Psoas muscle (tissue), 8 donors: Measurements from ENCODE around the gene SYS1. TPM values are rescaled to one million over a fixed set of nuclear protein-coding genes. Genes with fewer than 3 reads are reported as not detected.
A peak's percentile ranks its signal among the peaks of the same experiment; 100 is the strongest.

Experiments
- ATAC-seq, 4 donors: fragments of 200-7000 bp; cut with Tn5 transposase; one replicate each; pipeline ENCODE4 v1.9.1; 2020; ENCODE audit warnings: moderate library complexity in 3 of 4, mild to moderate bottlenecking in 2 of 4
- DNase-seq, 2 donors: peaks; one replicate each; pipeline ENCODE4 v3.0.0-alpha.2; 2020
- H3K27ac ChIP-seq: fragments of 200-600 bp; one replicate; pipeline ENCODE4 v1.8.0; 2022
- H3K27me3 ChIP-seq, 3 donors: fragments of 200-600 bp in 1 of 3; one replicate each; pipeline versions ENCODE4 v1.6.1 to v1.8.0; 2013 to 2022; ENCODE audit warnings: low read length in 2 of 3, mild to moderate bottlenecking in 2 of 3, moderate library complexity in 1 of 3; ENCODE audit not compliant: insufficient read depth in 3 of 3
- H3K36me3 ChIP-seq, 2 donors: fragments of 200-600 bp in 1 of 2; one replicate each; pipeline versions ENCODE4 v1.6.1 to v1.8.0; 2013 to 2022; ENCODE audit warnings: low read depth in 1 of 2, mild to moderate bottlenecking in 1 of 2, moderate library complexity in 1 of 2; ENCODE audit not compliant: insufficient read depth in 1 of 2
- H3K4me1 ChIP-seq: fragments of 200-600 bp; one replicate; pipeline ENCODE4 v1.8.0; 2022
- H3K4me3 ChIP-seq: fragments of 200-600 bp; one replicate; pipeline ENCODE4 v1.8.0; 2022; ENCODE audit warnings: mild to moderate bottlenecking
- H3K9me3 ChIP-seq: fragments of 200-600 bp; one replicate; pipeline ENCODE4 v1.8.0; 2022
- WGBS, 3 donors: extraction: QIAGEN DNeasy Blood & Tissue Kit; methylation state at CpG; one replicate each; pipeline versions ENCODE4 v1.1.6 to v1.1.7; 2013; 5-methylcytosine and 5-hydroxymethylcytosine counted together
- intact Hi-C, 2 donors: fragments of 100-400 bp; cut with DNase I; formaldehyde crosslinking; loops; one replicate each; pipeline versions ENCODE4 v1.11.0 to v1.14.2; 2022
- polyA plus RNA-seq, 3 donors: library from polyadenylated mRNA; stranded (reverse); fragments of 200-250 nt; gene quantifications; one replicate each; pipeline ENCODE4 v1.2.3, GENCODE V29; 2013
- total RNA-seq, 4 donors: library from RNA; stranded (reverse); fragmentation: NEBNext Ultra II Directional in 2 of 4; extraction: Animal tissue kit (Norgen Biotek cat#: 25700) in 2 of 4; gene quantifications; one replicate each; pipeline versions ENCODE4 v1.2.1 to v1.2.4, GENCODE V29; 2021 to 2023
- TF ChIP-seq, protein P1 (sequence below): fragments of 200-600 bp; IDR thresholded peaks from one replicate; pipeline ENCODE4 v1.8.0; 2022; ENCODE audit warnings: antibody characterized with exemption
- donor health status: healthy with polysubstance abuse.
- donor health status: DM: no; HTN: no; CAD: no; lungs with moderate emphysema.
- donor health status: Bipolar disorder and iron deficiency.
- donor health status: healthy.
- donor health status: DM: yes; HTN: yes; CAD: no.
- donor health status: DM: no; HTN: no; CAD: no.
- donor health status: DM: no; HTN: no; CAD: no.
- donor health status: DM: yes; HTN: yes; CAD: no.

SYS1 gene
- total and polyA plus RNA-seq, 7 donors = 17.1 to 73.3 (median 29.6) TPM

DNA sequence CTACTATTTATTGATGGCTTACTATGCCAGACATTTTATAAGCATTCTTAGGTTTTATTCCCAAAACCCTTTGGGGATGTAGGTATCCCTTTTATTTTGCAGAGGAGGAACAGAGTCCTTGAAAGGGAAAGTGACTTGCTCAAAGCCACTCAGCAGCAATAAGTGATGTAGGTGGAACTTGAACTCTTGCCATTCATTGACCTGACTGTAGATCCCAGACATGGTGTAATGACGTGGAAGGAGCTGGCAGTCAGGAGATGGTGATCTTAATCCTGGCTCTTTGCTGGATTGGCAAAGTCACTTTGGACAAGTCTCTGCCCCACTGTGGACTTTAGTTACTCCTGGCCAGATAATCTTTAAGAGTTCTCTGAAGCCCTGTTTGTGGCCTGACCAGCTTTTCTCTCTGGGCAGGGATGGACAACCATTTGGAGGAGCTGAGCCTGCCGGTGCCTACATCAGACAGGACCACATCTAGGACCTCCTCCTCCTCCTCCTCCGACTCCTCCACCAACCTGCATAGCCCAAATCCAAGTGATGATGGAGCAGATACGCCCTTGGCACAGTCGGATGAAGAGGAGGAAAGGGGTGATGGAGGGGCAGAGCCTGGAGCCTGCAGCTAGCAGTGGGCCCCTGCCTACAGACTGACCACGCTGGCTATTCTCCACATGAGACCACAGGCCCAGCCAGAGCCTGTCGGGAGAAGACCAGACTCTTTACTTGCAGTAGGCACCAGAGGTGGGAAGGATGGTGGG is 46.7 kb downstream of the SYS1 start:
- Histone ChIP-seq H3K4me3 (no peak overlapping the region), H3K9me3 (no peaks in the 10 kb centered on the region), H3K27ac (peak overlapping the region; percentile 99), H3K36me3 (peaks cover 0 to 46% of the 10 kb centered on the region in 2 donors), H3K27me3 (no peaks in the 10 kb centered on the region), H3K4me1 (peaks cover 33% of the 10 kb centered on the region)
- WGBS, 3 donors = 83 to 85% (median 83%) methylated on average over 7 of the region's 7 CpGs
- ATAC-seq (no peak), DNase-seq (no peak)
- intact Hi-C loops = no loop called here
- TF ChIP-seq, protein P1, sequence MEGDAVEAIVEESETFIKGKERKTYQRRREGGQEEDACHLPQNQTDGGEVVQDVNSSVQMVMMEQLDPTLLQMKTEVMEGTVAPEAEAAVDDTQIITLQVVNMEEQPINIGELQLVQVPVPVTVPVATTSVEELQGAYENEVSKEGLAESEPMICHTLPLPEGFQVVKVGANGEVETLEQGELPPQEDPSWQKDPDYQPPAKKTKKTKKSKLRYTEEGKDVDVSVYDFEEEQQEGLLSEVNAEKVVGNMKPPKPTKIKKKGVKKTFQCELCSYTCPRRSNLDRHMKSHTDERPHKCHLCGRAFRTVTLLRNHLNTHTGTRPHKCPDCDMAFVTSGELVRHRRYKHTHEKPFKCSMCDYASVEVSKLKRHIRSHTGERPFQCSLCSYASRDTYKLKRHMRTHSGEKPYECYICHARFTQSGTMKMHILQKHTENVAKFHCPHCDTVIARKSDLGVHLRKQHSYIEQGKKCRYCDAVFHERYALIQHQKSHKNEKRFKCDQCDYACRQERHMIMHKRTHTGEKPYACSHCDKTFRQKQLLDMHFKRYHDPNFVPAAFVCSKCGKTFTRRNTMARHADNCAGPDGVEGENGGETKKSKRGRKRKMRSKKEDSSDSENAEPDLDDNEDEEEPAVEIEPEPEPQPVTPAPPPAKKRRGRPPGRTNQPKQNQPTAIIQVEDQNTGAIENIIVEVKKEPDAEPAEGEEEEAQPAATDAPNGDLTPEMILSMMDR = no peak

DNA sequence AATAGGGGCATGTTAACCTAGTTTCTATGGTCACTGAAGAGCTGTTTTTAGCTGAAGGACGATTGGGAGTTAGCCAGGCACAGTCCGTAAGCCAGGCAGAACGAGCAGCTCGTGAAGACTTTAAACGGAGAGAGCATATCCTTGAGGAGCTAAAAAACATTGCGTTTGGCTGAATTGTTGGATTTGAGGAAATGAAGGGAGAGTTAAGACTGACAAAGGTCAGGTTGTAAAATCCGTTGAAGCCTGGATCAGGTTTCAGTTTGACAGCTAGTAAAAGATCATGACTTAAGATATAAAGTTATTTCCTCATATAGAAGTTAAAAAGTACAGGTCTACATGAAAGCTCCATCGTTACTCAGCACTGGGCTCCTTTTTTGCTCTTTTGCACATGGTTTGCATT is 47.9 kb downstream of the SYS1 start:
- Histone ChIP-seq H3K36me3 (peaks cover 0 to 46% of the 10 kb centered on the region in 2 donors), H3K27me3 (no peaks in the 10 kb centered on the region), H3K4me1 (peaks cover 37% of the 10 kb centered on the region), H3K27ac (peak overlapping the region; percentile 67), H3K9me3 (no peaks in the 10 kb centered on the region), H3K4me3 (no peak overlapping the region)
- ATAC-seq (no peak), DNase-seq (no peak)
- intact Hi-C loops = no loop called here
- TF ChIP-seq, protein P1 = no peak
- WGBS, 3 donors = 14 to 27% (median 19%) methylated on average over 8 of the region's 8 CpGs

DNA sequence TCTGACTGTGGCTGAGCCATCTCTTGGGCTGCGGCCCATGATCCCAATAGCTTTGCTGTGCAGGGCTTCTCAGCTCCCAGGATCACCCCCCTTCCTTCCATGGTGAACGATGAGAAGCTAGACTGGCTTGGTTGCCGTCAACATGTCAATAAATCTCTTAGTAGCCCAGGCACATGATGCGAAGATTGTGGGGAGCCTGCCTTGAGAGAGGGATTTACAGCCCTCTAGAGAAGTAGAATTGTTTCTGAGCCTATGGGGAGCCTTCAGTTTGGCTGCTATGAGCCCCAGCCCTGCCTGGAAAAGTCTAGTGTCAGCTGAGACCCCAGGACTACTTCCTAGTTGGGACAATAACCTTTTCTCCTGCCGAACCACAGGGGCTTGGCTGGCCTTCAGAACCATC is 49.7 kb downstream of the SYS1 start:
- H3K4me3 ChIP-seq = no peak overlapping the region
- ATAC-seq = no peak
- TF ChIP-seq, protein P1 = no peak
- intact Hi-C loops = no loop called here
- 47 to 52% (median 48%) methylated on average over 5 of the region's 5 CpGs for WGBS, 3 donors
- no peak for DNase-seq
- no peaks in the 10 kb centered on the region for H3K9me3 ChIP-seq
- no peak overlapping the region for H3K27ac ChIP-seq
- peaks cover 0 to 46% of the 10 kb centered on the region in 2 donors for H3K36me3 ChIP-seq
- no peaks in the 10 kb centered on the region for H3K27me3 ChIP-seq
- H3K4me1 ChIP-seq = peaks cover 44% of the 10 kb centered on the region

DNA sequence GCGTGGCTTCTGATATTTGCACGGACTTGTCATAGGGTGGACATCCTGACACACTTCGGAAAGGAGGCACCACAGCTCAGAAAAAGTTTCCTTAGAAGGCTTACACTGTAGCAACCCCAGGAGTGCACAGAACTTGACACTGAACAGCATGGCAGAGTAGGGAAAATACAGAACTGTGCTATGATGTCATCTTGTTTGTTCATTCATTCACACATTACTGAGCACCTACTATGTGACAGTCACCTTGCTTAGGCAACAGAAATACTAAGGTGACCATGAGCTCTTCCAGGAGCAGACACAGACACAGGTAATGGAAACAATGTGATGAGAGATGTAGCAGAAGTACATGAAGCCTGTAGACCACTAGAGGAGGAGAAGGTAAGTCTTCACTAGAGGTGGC is 50.5 kb downstream of the SYS1 start:
- no peaks in the 10 kb centered on the region for H3K27me3 ChIP-seq
- ATAC-seq (no peak), DNase-seq (no peak)
- intact Hi-C loops = no loop called here
- H3K4me1 ChIP-seq = peaks cover 35% of the 10 kb centered on the region
- H3K27ac ChIP-seq = no peak overlapping the region
- peaks cover 0 to 47% of the 10 kb centered on the region in 2 donors for H3K36me3 ChIP-seq
- no peaks in the 10 kb centered on the region for H3K9me3 ChIP-seq
- H3K4me3 ChIP-seq = no peak overlapping the region
- TF ChIP-seq, protein P1 = no peak
- WGBS, 3 donors = 73 to 79% (median 78%) methylated on average over 3 of the region's 3 CpGs
